Osteoblast (primary cell): Measurements from ENCODE around the gene SMARCA4. TPM values are rescaled to one million over a fixed set of nuclear protein-coding genes. Genes with fewer than 3 reads are reported as not detected.
"Not testable (repeated sequence)": the region's sequence is repeated elsewhere in the genome, so short reads cannot be mapped to it uniquely, and the experiment has no call there.

Source experiments
- DNase-seq: peaks from one replicate; pipeline ENCODE4 v3.0.0; 2011; ENCODE audit warnings: low spot score, mixed read lengths; ENCODE audit not compliant: insufficient read length; ENCODE audit errors: missing footprints
- H2AFZ ChIP-seq: 2 replicates; pipeline ENCODE4 v1.6.0; 2011; ENCODE audit warnings: mild to moderate bottlenecking, low read length
- H3K27ac ChIP-seq: 2 replicates; pipeline ENCODE4 v1.5.1; 2011; ENCODE audit warnings: mild to moderate bottlenecking, low read depth, low read length, moderate library complexity
- H3K27me3 ChIP-seq: 2 replicates; pipeline ENCODE4 v1.6.0; 2012; ENCODE audit warnings: mild to moderate bottlenecking, control low read depth, inconsistent platforms, low read length, moderate library complexity; ENCODE audit not compliant: insufficient read depth
- H3K36me3 ChIP-seq: 2 replicates; pipeline ENCODE4 v1.5.1; 2011; ENCODE audit warnings: mild to moderate bottlenecking, low read length, control low read depth, moderate library complexity; ENCODE audit not compliant: insufficient read depth
- H3K4me1 ChIP-seq: 2 replicates; pipeline ENCODE4 v1.5.1; 2011; ENCODE audit warnings: mild to moderate bottlenecking, low read length, control low read depth, moderate library complexity; ENCODE audit not compliant: insufficient read depth
- H3K4me2 ChIP-seq: 2 replicates; pipeline ENCODE4 v1.6.0; 2011; ENCODE audit warnings: mild to moderate bottlenecking, low read length; ENCODE audit not compliant: insufficient read depth
- H3K4me3 ChIP-seq: fragments of 200-600 bp; sonication (generic); 3 replicates; pipeline ENCODE4 v1.5.1; 2012; ENCODE audit warnings: mild to moderate bottlenecking, low read length, inconsistent platforms; ENCODE audit not compliant: insufficient read depth
- H3K79me2 ChIP-seq: 2 replicates; pipeline ENCODE4 v1.6.0; 2012; ENCODE audit warnings: mild to moderate bottlenecking, low read length, control low read depth, inconsistent platforms; ENCODE audit not compliant: insufficient read depth
- H3K9me3 ChIP-seq: 2 replicates; pipeline ENCODE4 v1.5.1; 2011; ENCODE audit warnings: low read depth, low read length, control low read depth
- H4K20me1 ChIP-seq: 2 replicates; pipeline ENCODE4 v1.6.0; 2012; ENCODE audit warnings: mild to moderate bottlenecking, low read length, control low read depth; ENCODE audit not compliant: insufficient read depth
- total RNA-seq: library from RNA; depleted of rRNA; stranded (reverse); fragments of >200 nt; gene quantifications from 2 replicates; pipeline ENCODE4 v1.2.3, GENCODE V29; 2012
- TF ChIP-seq, protein P1 (sequence below): IDR thresholded peaks from 2 replicates; pipeline ENCODE4 v1.5.1; 2011; ENCODE audit warnings: mild to moderate bottlenecking, low read depth, low read length, moderate library complexity; ENCODE audit errors: extremely low read depth

The SMARCA4 gene
- total RNA-seq, 1 donor = 52.8 TPM

DNA sequence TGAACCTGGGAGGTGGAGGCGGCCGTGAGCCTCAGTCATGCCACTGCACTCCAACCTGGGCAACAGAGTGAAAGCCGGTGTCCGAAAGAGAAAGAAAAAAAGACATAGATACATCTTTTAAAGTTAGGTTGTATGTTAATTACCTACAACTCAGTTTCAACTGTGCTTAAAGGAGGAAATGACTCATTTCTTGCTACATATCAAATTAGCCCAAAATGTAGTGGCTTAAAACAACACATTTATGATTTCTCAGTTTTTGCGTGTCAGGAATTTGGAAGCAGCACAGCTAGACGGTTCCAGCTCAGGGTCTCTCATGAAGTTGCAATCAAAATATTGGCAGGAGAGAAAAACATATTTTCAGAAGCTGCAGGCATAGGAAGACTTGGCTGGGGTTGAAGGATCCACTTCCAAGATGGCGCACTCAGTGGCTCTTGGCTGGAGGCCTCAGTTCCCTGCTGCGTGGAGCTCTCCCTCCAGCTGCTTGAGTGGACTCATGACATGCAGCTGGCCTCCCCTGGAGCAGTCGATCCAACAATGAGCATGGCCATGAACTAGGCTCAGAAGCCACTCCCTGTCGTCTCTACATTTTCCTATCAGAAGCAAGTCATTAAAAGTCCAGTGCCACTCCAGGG, 135.5 kb downstream of the SMARCA4 start:
- H3K79me2 ChIP-seq = peaks cover 73% of the 10 kb centered on the region
- peak; percentile 72 for DNase-seq
- peak overlapping the region; percentile 70 for H3K4me2 ChIP-seq
- peaks cover 53% of the 10 kb centered on the region for H3K36me3 ChIP-seq
- peaks cover 23% of the 10 kb centered on the region for H4K20me1 ChIP-seq
- no peaks in the 10 kb centered on the region for H3K27me3 ChIP-seq
- H3K4me3 ChIP-seq = no peak overlapping the region
- H3K27ac ChIP-seq = peak overlapping the region; percentile 45
- H3K4me1 ChIP-seq = peaks cover 43% of the 10 kb centered on the region
- TF ChIP-seq, protein P1, sequence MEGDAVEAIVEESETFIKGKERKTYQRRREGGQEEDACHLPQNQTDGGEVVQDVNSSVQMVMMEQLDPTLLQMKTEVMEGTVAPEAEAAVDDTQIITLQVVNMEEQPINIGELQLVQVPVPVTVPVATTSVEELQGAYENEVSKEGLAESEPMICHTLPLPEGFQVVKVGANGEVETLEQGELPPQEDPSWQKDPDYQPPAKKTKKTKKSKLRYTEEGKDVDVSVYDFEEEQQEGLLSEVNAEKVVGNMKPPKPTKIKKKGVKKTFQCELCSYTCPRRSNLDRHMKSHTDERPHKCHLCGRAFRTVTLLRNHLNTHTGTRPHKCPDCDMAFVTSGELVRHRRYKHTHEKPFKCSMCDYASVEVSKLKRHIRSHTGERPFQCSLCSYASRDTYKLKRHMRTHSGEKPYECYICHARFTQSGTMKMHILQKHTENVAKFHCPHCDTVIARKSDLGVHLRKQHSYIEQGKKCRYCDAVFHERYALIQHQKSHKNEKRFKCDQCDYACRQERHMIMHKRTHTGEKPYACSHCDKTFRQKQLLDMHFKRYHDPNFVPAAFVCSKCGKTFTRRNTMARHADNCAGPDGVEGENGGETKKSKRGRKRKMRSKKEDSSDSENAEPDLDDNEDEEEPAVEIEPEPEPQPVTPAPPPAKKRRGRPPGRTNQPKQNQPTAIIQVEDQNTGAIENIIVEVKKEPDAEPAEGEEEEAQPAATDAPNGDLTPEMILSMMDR = no peak
- H3K9me3 ChIP-seq = no peaks in the 10 kb centered on the region
- no peak overlapping the region for H2AFZ ChIP-seq

DNA sequence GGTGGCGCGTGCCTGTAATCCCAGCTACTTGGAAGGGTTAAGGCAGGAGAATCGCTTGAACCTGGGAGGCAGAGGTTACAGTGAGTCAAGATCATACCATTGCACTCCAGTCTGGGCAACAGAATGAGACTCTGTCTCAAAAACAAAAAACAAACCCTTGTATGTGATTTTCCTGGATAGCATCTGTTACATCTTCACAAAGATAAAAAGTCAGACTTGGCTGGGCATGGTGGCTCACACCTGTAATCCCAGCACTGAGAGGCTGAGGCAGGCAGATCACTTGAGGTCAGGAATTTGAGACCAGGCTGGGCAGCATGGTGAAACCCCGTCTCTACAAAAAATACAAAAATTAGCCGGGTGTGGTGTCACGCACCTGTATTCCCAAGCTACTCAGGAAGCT, 136.5 kb downstream of the SMARCA4 start:
- H2AFZ ChIP-seq, H3K27ac ChIP-seq, H3K9me3 ChIP-seq, DNase-seq, H3K4me2 ChIP-seq, H3K27me3 ChIP-seq, H3K4me3 ChIP-seq: not testable (repeated sequence)
- Histone ChIP-seq H3K4me1 (peaks cover 32% of the 10 kb centered on the region), H4K20me1 (peaks cover 18% of the 10 kb centered on the region), H3K36me3 (peaks cover 61% of the 10 kb centered on the region), H3K79me2 (peaks cover 70% of the 10 kb centered on the region)

DNA sequence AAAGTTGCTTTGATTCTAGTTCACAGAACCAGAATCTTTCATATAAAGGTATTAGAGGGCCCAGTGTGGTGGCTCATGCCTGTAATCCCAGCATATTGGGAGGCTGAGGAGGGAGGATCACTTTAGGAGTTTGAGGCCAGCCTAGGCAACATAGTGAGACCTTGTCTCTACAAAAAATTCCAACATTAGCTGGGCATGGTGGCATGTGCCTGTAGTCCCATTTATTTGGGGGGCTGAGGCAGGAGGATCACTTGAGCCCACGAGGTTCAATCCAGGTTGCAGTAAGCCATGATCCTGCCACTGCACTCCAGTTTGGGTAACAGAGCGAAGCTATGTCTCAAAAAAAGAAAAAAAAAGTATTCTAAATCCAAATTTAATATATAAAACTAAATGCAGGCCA, 137.5 kb downstream of the SMARCA4 start:
- no peak overlapping the region for H3K27ac ChIP-seq
- H3K27me3 ChIP-seq = no peaks in the 10 kb centered on the region
- DNase-seq = no peak
- no peak overlapping the region for H2AFZ ChIP-seq
- peaks cover 64% of the 10 kb centered on the region for H3K36me3 ChIP-seq
- H3K79me2 ChIP-seq = peaks cover 69% of the 10 kb centered on the region
- TF ChIP-seq, protein P1 = no peak
- no peak overlapping the region for H3K4me3 ChIP-seq
- no peak overlapping the region for H3K4me2 ChIP-seq
- H4K20me1 ChIP-seq = peaks cover 19% of the 10 kb centered on the region
- no peaks in the 10 kb centered on the region for H3K9me3 ChIP-seq
- H3K4me1 ChIP-seq = peaks cover 28% of the 10 kb centered on the region

DNA sequence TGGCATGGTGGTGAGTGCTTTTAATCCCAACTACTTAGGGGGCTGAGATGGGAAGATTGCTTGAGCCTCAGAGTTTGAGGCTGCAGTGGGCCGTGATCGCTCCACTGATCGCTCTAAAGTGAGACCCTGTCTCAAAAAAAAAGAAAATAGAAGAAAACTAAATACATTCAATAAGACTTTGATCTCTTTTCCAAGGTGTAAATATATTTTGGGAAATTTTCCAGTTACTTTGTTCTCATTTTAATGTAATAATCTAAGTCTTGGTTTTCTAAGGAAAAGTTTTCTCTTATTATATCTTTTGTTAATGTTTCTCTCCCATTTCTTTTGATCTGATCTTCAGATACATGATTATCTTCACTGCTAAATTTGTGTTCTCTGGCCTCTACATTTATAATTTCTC, 138.0 kb downstream of the SMARCA4 start:
- Histone ChIP-seq H3K79me2 (peaks cover 65% of the 10 kb centered on the region), H3K4me3 (no peak overlapping the region), H3K27me3 (no peaks in the 10 kb centered on the region), H3K9me3 (no peaks in the 10 kb centered on the region), H2AFZ (no peak overlapping the region), H3K4me1 (peaks cover 28% of the 10 kb centered on the region), H3K27ac (no peak overlapping the region), H3K4me2 (no peak overlapping the region), H4K20me1 (peaks cover 19% of the 10 kb centered on the region), H3K36me3 (peaks cover 63% of the 10 kb centered on the region)
- TF ChIP-seq, protein P1 = no peak
- DNase-seq = no peak
